ENCODE results near the gene GRIK4.

GRCh38 chr11:120467627-120468026 is 43.9 kb upstream of the GRIK4 start:
- TF ChIP-seq CTCF (conservative IDR thresholded peaks at IDR 0.05; ENCODE audit: low read length) (no peak), EZH2phosphoT487 (IDR thresholded peaks at IDR 0.05; ENCODE audit: borderline replicate concordance, low read depth, low read length) (no peak)

All from OCI-LY7 (cell line).